Prostate gland (tissue), 2 donors: ENCODE results near the gene CSF2.

Experiments
- CTCF ChIP-seq, 4 experiments: fragments of 200-600 bp in 2 of 4; fragments of 450-650 bp in 2 of 4; sonication (generic) in 2 of 4; IDR thresholded peaks; 1 replicate in 3 of 4; 2 replicates in 1 of 4; pipeline ENCODE4 v1.5.1; 2016 to 2019; ENCODE audit warnings: antibody characterized with exemption in 4 of 4, mild to moderate bottlenecking in 2 of 4, moderate library complexity in 2 of 4
- POLR2A ChIP-seq: fragments of 450-650 bp; IDR thresholded peaks from one replicate; pipeline ENCODE4 v1.6.1; 2016; ENCODE audit warnings: antibody characterized with exemption, mild to moderate bottlenecking

GRCh38 chr5:132102101-132102701 is 28.6 kb downstream of the CSF2 start:
- TF ChIP-seq POLR2A (no peak), CTCF (IDR thresholded peaks at IDR 0.05) (no peak)
